ENCODE measurements around the gene GTF2H3. TPM values are rescaled to one million over a fixed set of nuclear protein-coding genes. Genes with fewer than 3 reads are reported as not detected.
"Not testable (repeated sequence)": the region's sequence is repeated elsewhere in the genome, so short reads cannot be mapped to it uniquely, and the experiment has no call there.

Gene GTF2H3
- total RNA-seq = 53.2 and 65.4 TPM in 2 replicates

DNA sequence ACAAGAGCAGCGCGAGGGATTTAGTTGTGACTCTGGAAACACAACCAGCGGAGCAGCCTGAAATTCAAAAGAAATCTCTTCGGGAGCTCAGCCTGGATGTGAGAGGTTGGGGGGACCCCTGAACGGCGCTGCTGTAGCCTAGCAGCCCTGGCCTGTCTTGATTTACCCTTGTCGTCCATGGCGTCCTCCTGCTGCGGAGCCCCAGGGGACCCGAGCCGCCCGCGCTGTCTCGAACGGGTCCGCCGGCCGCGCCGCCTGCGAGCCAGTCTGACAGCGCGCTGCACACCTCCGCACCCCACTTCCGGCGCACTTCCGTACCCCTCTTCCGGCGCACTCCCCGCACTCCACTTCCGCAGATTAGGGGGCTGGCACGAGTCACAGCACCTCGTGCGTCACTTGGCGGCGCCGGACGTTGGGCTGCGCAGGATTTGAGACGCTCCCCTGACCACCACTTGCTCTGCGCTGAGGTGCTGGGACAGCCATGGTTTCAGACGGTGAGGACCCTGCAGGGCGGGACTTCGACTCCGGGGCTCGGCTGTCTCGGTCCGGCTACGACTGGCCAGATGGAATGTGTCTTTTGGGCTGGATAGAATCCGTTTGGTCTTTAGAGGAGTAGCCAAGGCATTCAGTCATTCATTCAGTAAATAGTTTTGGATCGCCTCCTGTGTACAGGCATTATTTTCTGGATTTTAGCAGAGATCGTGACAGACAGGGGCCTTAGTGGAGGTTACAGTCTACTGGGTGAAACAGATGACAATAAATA, at the start of gene GTF2H3, which contains the start of gene EIF2B1:
TSS of gene GTF2H3 (plus strand) at position 451 of the 763 bp plus-strand sequence. CDS start at position 482, 31 bp downstream.
TSS of gene EIF2B1 (minus strand) at position 308 of the 763 bp plus-strand sequence. CDS start at position 179, 129 bp downstream.
- DNase-seq (ENCODE audit: low spot score) = peak; percentile 96
- Mint-ChIP-seq H3K4me3 (ENCODE audit: low read depth) (peak within 1 kb of the TSS; percentile 95), H3K4me1 (ENCODE audit: low read depth) (peaks cover 16% of the 10 kb centered on the region), H3K27ac (peak within 1 kb of the TSS; percentile 95), H3K36me3 (ENCODE audit: low read depth) (peaks cover 41% of the 10 kb centered on the region), H3K27me3 (ENCODE audit: low read depth) (no peaks in the 10 kb centered on the region), H3K9me3 (no peaks in the 10 kb centered on the region)
- intact Hi-C loops (cut with micrococcal nuclease) = loop anchor here (1.0 to 5.0 kb wide), 4 partner anchors 31 to 339 kb away; partner anchors contain the start of genes ATP6V0A2, CCDC92, DDX55 and TMED2

DNA sequence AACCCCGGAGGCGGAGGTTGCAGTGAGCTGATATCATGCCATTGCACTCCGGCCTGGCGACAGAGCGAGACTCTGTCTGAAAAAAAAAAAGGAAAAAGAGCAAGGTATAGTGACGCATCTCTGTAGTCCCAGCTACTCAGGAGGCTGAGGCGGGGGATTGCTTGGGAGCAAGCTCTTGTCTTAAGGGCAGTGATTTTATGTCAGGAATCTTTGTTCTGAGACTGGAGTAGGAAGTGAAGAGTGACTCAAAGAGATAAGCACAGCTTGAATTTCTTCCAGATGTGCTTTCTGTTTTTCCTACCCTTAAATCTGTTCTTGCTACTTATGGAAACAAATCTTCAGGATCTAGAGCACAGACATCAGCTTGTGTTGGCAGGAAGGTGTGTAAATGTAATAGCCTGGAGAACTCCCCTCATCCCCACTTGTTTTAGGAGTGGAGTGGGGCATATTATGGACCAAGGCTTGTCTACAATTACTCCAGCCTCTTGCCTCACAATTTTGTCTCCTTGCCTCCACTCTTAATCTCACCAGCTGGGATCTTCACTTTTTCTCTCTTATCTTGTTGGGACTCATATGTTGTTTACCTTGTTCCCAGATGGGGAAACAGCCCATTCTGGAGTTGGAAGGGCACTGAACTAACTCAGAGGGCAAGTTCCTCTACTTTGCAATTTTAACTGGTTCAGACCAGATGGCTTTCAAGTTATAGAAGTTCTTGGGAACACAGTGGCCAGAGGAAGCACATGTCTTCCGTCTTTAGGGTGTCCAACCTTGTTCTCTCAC, 41.7 kb upstream of the GTF2H3 start:
- Mint-ChIP-seq H3K36me3 (ENCODE audit: low read depth) (peaks cover 73% of the 10 kb centered on the region), H3K4me3 (ENCODE audit: low read depth) (no peak overlapping the region), H3K4me1 (ENCODE audit: low read depth) (peaks cover 19% of the 10 kb centered on the region), H3K9me3 (no peaks in the 10 kb centered on the region), H3K27me3 (ENCODE audit: low read depth) (no peaks in the 10 kb centered on the region), H3K27ac (no peak overlapping the region)
- intact Hi-C loops (cut with micrococcal nuclease) = no loop called here
- DNase-seq (ENCODE audit: low spot score) = no peak

DNA sequence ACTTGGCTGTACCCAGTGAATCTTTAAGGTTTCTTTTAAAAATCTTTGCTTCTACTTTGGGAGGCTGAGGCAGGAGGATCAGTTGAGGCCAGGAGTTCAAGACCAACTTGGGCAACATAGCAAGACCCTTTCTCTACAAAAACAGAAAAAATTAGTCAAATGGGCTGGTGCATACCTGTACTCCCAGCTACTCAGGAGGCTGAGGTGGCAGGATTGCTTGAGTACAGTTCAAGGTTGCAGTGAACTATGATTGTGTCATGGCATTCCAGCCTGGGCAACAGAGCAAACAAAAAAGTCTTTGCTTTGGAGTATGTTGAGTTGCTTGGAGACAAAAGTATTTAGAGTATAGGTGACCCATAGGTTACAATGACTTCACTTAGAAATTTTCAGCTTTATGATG, 37.9 kb upstream of the GTF2H3 start:
- intact Hi-C loops (cut with micrococcal nuclease) = no loop called here
- DNase-seq (ENCODE audit: low spot score) = no peak
- H3K27me3 Mint-ChIP-seq (ENCODE audit: low read depth) = no peaks in the 10 kb centered on the region
- H3K27ac Mint-ChIP-seq = no peak overlapping the region
- H3K4me3 Mint-ChIP-seq (ENCODE audit: low read depth) = no peak overlapping the region
- H3K9me3 Mint-ChIP-seq = no peaks in the 10 kb centered on the region
- peaks cover 8% of the 10 kb centered on the region for H3K4me1 Mint-ChIP-seq (ENCODE audit: low read depth)
- H3K36me3 Mint-ChIP-seq (ENCODE audit: low read depth) = peaks cover 68% of the 10 kb centered on the region

DNA sequence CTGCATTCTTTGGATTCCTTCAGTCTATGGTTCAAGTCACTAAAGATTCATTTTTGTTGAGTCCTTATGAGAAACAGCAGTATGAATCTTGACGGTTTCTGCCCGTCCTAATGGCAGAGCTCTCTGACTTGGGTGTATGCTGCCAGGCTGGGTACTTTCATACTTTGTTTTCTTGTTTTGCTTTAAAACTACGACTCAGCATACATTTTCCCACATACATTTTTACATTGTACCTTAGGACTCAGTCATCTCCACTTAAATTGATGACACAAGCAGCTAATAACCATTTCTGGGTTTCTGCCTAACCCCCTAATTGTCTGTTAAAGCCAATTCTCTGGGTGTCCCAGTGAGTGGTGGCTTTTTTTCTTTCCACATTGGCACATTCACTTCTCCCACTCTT, 36.5 kb upstream of the GTF2H3 start:
- peaks cover 58% of the 10 kb centered on the region for H3K36me3 Mint-ChIP-seq (ENCODE audit: low read depth)
- H3K9me3 Mint-ChIP-seq = no peaks in the 10 kb centered on the region
- DNase-seq (ENCODE audit: low spot score) = no peak
- H3K27me3 Mint-ChIP-seq (ENCODE audit: low read depth) = no peaks in the 10 kb centered on the region
- H3K4me1 Mint-ChIP-seq (ENCODE audit: low read depth) = peaks cover 9% of the 10 kb centered on the region
- no peak overlapping the region for H3K4me3 Mint-ChIP-seq (ENCODE audit: low read depth)
- H3K27ac Mint-ChIP-seq = no peak overlapping the region
- intact Hi-C loops (cut with micrococcal nuclease) = no loop called here

DNA sequence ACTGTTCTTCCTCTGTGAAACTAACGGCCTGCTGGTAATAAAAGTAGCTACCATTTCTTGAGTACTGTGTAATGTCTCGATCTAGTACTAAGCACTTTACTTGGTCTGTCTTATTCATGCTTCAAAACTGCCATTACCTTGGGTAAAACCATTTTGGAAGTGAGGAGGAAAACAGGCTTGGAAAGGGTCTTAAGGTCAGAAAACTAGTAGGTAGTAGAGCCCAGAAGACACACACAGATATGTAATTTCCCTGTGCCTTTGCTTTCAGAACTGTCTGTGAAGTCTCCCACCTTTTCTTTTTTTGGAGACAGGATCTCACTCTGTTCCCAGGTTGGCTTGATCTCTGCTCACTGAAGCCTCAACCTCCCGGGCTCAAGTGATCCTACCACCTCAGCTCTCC, 35.1 kb upstream of the GTF2H3 start:
- no peak overlapping the region for H3K4me3 Mint-ChIP-seq (ENCODE audit: low read depth)
- H3K36me3 Mint-ChIP-seq (ENCODE audit: low read depth) = peaks cover 58% of the 10 kb centered on the region
- DNase-seq (ENCODE audit: low spot score) = no peak
- no peaks in the 10 kb centered on the region for H3K27me3 Mint-ChIP-seq (ENCODE audit: low read depth)
- intact Hi-C loops (cut with micrococcal nuclease) = no loop called here
- H3K27ac Mint-ChIP-seq = peak overlapping the region; percentile 29
- peaks cover 14% of the 10 kb centered on the region for H3K4me1 Mint-ChIP-seq (ENCODE audit: low read depth)
- no peaks in the 10 kb centered on the region for H3K9me3 Mint-ChIP-seq

DNA sequence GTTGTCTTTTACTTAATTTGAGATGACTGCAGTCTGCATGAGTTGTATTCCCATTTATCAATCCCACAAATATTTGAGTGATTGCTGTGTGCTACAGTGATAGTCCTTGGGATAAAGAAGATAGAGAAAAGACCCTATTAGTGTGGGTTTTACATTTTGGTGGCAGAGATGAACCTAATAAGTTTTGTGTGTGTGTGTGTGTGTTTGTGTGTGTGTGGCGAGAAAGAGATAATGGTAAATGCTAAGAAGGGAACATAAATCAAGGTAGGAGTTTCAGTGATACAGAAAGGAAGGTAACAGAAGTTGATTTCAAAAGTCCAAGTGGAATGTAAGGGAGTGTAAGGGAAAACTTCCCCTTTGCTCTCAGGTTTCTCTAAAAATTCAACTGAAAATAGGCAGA, 34.3 kb upstream of the GTF2H3 start:
- Mint-ChIP-seq H3K4me1 (ENCODE audit: low read depth) (peaks cover 14% of the 10 kb centered on the region), H3K27me3 (ENCODE audit: low read depth) (no peaks in the 10 kb centered on the region), H3K27ac (peak overlapping the region; percentile 5), H3K4me3 (ENCODE audit: low read depth) (peak overlapping the region; percentile 28), H3K9me3 (no peaks in the 10 kb centered on the region), H3K36me3 (ENCODE audit: low read depth) (peaks cover 60% of the 10 kb centered on the region)
- intact Hi-C loops (cut with micrococcal nuclease) = no loop called here
- no peak for DNase-seq (ENCODE audit: low spot score)

DNA sequence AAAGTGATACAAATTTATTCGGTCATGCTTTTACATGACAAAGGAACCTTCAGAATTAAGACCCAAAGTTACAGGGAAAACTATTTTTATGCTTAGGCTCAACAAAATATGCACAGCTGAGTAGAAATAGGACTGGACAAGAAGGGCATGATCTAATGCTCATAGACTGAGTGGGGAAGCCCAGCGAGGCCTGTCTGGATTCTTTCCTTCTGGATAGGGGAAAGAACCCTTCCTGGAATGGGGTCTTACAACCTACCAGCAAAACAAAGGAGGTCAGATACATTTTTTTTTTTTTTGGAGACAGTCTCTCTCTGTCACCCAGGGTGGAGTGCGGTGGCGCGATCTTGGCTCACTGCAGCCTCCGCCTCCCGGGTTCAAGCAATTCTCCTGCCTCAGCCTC, 33.9 kb upstream of the GTF2H3 start:
- Mint-ChIP-seq H3K4me3 (ENCODE audit: low read depth) (peak overlapping the region; percentile 28), H3K36me3 (ENCODE audit: low read depth) (peaks cover 63% of the 10 kb centered on the region), H3K27me3 (ENCODE audit: low read depth) (no peaks in the 10 kb centered on the region), H3K27ac (peak overlapping the region; percentile 33), H3K4me1 (ENCODE audit: low read depth) (peaks cover 14% of the 10 kb centered on the region), H3K9me3 (no peaks in the 10 kb centered on the region)
- intact Hi-C loops (cut with micrococcal nuclease) = loop anchor here (5.0 kb wide), 1 partner anchor 367 kb away; the partner anchor contains the start of genes MPHOSPH9 and MTRFR
- no peak for DNase-seq (ENCODE audit: low spot score)

DNA sequence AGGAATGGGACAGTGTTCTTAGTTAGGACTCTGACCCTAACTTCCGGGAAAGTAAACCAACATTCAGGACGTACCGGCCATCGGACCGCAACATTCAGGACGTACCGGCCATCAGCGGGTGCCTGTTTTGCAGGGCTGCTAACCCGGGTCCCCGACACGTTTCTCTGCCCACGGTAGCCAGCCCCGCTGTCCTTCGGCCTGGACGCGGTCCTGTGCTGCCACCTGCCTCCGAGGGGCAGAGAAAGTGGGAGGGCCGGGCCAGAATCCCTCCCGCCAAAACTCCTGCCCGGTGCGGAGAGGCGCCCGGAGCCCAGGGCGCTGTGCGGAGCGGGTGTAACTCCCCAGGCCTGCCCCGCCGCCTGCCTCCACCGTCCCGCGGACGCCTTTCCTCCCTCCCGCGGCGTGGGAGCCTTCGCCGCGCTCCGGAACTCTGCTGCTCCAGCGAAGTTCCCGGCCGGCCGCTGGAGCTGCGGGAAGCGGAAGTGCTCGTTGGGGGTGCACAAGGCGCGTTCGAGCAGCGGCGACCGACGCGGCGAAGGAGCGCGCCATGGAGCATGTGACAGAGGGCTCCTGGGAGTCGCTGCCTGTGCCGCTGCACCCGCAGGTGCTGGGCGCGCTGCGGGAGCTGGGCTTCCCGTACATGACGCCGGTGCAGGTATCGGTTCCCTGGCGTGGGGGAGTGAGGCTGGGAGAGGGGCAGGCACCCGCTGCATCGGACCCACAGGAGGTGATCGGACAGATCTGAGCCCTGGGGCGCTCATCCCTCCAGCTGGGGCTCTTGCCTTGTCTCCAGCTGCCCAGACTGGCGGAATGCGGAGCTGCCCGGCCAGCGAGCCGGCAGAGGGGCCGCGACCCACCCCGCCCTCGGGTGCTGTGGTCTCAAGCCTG, 31.8 kb upstream of the GTF2H3 start, which contains the start of gene DDX55:
TSS of gene DDX55 (plus strand) at position 498 of the 888 bp plus-strand sequence. CDS start at position 548, 50 bp downstream.
- Mint-ChIP-seq H3K27ac (peak within 1 kb of the TSS; percentile 95), H3K9me3 (no peaks in the 10 kb centered on the region), H3K36me3 (ENCODE audit: low read depth) (peaks cover 59% of the 10 kb centered on the region), H3K4me3 (ENCODE audit: low read depth) (peak within 1 kb of the TSS; percentile 96), H3K4me1 (ENCODE audit: low read depth) (peaks cover 18% of the 10 kb centered on the region), H3K27me3 (ENCODE audit: low read depth) (no peaks in the 10 kb centered on the region)
- peak; percentile 83 for DNase-seq (ENCODE audit: low spot score)
- intact Hi-C loops (cut with micrococcal nuclease) = loop anchor here (1.0 to 5.0 kb wide), 3 partner anchors 17 to 370 kb away; partner anchors contain the start of genes EIF2B1, GTF2H3, MPHOSPH9 and MTRFR

DNA sequence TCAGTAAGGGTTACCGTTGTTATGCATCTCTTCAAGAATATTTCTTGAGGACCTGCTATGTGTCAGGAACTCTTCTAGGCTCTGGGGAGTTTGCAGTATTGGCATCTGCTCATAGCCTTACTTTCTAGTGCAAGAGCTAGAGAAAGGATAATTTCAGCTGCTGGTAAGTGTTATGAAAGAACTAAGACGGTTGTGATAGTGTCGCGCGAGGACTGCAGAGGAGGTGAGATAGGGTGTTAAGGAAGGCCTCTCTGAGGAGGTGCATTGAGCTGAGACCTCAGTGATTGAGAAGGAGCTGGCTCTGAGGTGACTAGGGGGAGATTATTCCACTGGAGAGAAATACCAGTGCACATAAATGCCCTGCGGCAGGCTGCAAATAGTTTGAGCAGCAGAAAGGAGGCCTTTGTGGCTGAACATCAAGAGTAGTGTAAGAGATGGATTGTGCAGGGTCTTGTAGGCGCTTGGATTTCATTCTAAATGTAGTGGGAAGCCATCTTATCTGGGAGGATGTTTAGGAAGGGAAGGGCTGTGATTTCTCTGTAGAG, 30.9 kb upstream of the GTF2H3 start:
- peaks cover 59% of the 10 kb centered on the region for H3K36me3 Mint-ChIP-seq (ENCODE audit: low read depth)
- peak overlapping the region; percentile 95 for H3K27ac Mint-ChIP-seq
- H3K9me3 Mint-ChIP-seq = no peaks in the 10 kb centered on the region
- H3K4me1 Mint-ChIP-seq (ENCODE audit: low read depth) = peaks cover 18% of the 10 kb centered on the region
- DNase-seq (ENCODE audit: low spot score) = no peak
- peak overlapping the region; percentile 96 for H3K4me3 Mint-ChIP-seq (ENCODE audit: low read depth)
- H3K27me3 Mint-ChIP-seq (ENCODE audit: low read depth) = no peaks in the 10 kb centered on the region
- intact Hi-C loops (cut with micrococcal nuclease) = loop anchor here (1.0 to 5.0 kb wide), 3 partner anchors 16 to 370 kb away; partner anchors contain the start of genes EIF2B1, GTF2H3, MPHOSPH9 and MTRFR

DNA sequence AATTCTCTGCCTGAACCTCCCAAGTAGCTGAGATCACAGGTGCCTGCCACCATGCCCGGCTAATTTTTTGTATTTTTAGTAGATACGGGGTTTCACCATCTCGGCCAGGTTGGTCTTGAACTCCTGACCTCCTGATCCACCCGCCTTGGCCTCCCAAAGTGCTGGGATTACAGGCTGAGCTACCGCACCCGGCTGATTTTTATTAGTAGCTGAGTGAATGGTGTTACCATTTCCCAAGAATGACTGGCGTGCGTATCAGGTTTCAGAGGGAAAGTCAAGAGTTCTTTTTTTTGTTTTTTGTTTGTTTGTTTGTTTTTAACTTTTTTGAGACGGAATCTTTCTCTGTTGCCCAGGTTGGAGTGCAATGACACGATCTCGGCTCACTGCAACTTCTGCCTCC, 30.1 kb upstream of the GTF2H3 start:
- not testable (repeated sequence) for H3K4me3 Mint-ChIP-seq (ENCODE audit: low read depth); H3K27me3 Mint-ChIP-seq (ENCODE audit: low read depth); H3K27ac Mint-ChIP-seq; DNase-seq (ENCODE audit: low spot score); H3K9me3 Mint-ChIP-seq
- peaks cover 59% of the 10 kb centered on the region for H3K36me3 Mint-ChIP-seq (ENCODE audit: low read depth)
- intact Hi-C loops (cut with micrococcal nuclease) = loop anchor here (2.0 to 5.0 kb wide), 2 partner anchors 15 to 371 kb away; partner anchors contain the start of genes MPHOSPH9 and MTRFR
- H3K4me1 Mint-ChIP-seq (ENCODE audit: low read depth) = peaks cover 19% of the 10 kb centered on the region

DNA sequence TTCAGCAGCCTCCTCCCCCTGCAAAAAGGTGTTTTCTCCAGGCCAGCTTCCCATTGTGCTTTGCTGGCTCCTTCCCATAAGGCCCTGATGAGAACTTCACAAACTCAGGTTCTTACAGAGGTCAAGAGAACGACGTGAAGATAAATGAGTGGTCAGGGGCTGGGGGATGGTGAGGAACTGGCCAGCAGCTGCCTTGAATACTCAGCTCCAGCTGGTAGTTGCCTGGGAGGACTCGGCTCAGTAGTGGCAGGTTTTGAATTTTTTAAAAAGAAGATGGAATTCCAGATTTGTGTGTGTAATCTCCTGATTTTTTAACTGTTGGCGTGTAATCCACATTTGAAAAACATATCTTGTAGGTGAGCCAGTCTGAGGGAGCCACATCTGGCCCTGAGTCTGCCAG, 25.9 kb upstream of the GTF2H3 start:
- DNase-seq (ENCODE audit: low spot score) = no peak
- H3K27ac Mint-ChIP-seq = no peak overlapping the region
- H3K4me1 Mint-ChIP-seq (ENCODE audit: low read depth) = peaks cover 11% of the 10 kb centered on the region
- H3K27me3 Mint-ChIP-seq (ENCODE audit: low read depth) = no peaks in the 10 kb centered on the region
- H3K4me3 Mint-ChIP-seq (ENCODE audit: low read depth) = no peak overlapping the region
- intact Hi-C loops (cut with micrococcal nuclease) = no loop called here
- H3K36me3 Mint-ChIP-seq (ENCODE audit: low read depth) = peaks cover 79% of the 10 kb centered on the region
- H3K9me3 Mint-ChIP-seq = no peaks in the 10 kb centered on the region

DNA sequence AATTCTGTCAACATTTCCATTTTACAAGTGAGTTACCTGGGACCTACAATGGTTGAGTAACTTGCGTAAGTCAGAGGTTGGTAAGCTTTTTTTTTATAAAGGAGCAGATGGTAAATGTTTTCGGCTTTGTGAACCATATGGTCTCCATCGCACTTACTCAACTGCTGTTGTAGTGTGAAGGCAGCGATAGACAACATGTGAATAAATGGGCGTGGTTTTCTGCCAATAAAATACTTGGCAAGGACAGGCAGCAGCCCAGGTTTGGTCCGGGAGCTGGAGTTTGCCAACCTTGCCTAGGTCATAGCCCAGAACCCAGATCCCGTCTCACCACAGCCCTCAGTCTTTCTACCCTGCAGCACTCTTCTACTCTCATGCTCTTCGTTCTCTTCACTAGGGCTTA, 25.4 kb upstream of the GTF2H3 start:
- no peak overlapping the region for H3K4me3 Mint-ChIP-seq (ENCODE audit: low read depth)
- intact Hi-C loops (cut with micrococcal nuclease) = no loop called here
- H3K27ac Mint-ChIP-seq = no peak overlapping the region
- peaks cover 7% of the 10 kb centered on the region for H3K4me1 Mint-ChIP-seq (ENCODE audit: low read depth)
- H3K36me3 Mint-ChIP-seq (ENCODE audit: low read depth) = peaks cover 79% of the 10 kb centered on the region
- DNase-seq (ENCODE audit: low spot score) = no peak
- H3K9me3 Mint-ChIP-seq = no peaks in the 10 kb centered on the region
- H3K27me3 Mint-ChIP-seq (ENCODE audit: low read depth) = no peaks in the 10 kb centered on the region
